GM10248 (cell line): ENCODE results near the gene EFNB2.

Experiments
- CTCF ChIA-PET: fragments of 300-600 bp; sonication (Branson Sonifier 250); formaldehyde crosslinking; extraction: SDS; loops from one replicate; lab custom pipeline; 2021; ENCODE audit warnings: antibody characterized with exemption; lab: Yijun Ruan, JAX
- POLR2A ChIA-PET: fragments of 350-650 bp; sonication (Branson Sonifier 250); formaldehyde crosslinking; extraction: SDS; loops from one replicate; lab custom pipeline; 2020; ENCODE audit warnings: antibody characterized with exemption; lab: Yijun Ruan, JAX
- DNase-seq: peaks from one replicate; pipeline ENCODE4 v3.0.0; 2012; ENCODE audit errors: extremely low spot score
- CTCF ChIP-seq: IDR thresholded peaks from 2 replicates; pipeline ENCODE4 v1.5.1; 2012; ENCODE audit warnings: mild to moderate bottlenecking, low read depth; ENCODE audit errors: extremely low read depth, missing control alignments, control extremely low read depth

EFNB2 gene

GRCh38 chr13:106526738-106527444 lies 8.6 kb downstream of the EFNB2 start:
- POLR2A ChIA-PET = no interaction called here
- CTCF ChIA-PET = interaction anchor here (1.5 kb wide), 1 partner anchor 9 kb away, joined by 6 read pairs; no protein-coding TSS in a partner anchor
- no peak for DNase-seq
- no peak for TF ChIP-seq CTCF

- POLR2A ChIA-PET = no interaction called here
Observed at GRCh38 chr13:106525865-106526264, 9.6 kb downstream of the EFNB2 start.

GRCh38 chr13:106524108-106524507 lies 11.4 kb downstream of the EFNB2 start:
- POLR2A ChIA-PET = no interaction called here
- CTCF ChIA-PET = no interaction called here

More at GRCh38 chr13:106525865-106526264, 9.6 kb downstream of the EFNB2 start:
- no peak for TF ChIP-seq CTCF
- CTCF ChIA-PET = interaction anchor here (1.3 kb wide), 1 partner anchor 10 kb away, joined by 9 read pairs; the partner anchor contains the start of gene EFNB2
- no peak for DNase-seq

GRCh38 chr13:106523576-106523975 lies 11.9 kb downstream of the EFNB2 start:
- TF ChIP-seq CTCF = no peak
- DNase-seq = no peak
- CTCF ChIA-PET = no interaction called here
- POLR2A ChIA-PET = no interaction called here

More at GRCh38 chr13:106524108-106524507, 11.4 kb downstream of the EFNB2 start:
- TF ChIP-seq CTCF = no peak
- DNase-seq = no peak

- POLR2A ChIA-PET = no interaction called here
- DNase-seq = no peak
- CTCF ChIA-PET = no interaction called here
- no peak for TF ChIP-seq CTCF
Observed at GRCh38 chr13:106522898-106523525, 12.4 kb downstream of the EFNB2 start.

GRCh38 chr13:106522112-106522705 lies 13.3 kb downstream of the EFNB2 start:
- TF ChIP-seq CTCF = no peak
- ChIA-PET CTCF (interaction anchor here (1.0 kb wide), 1 partner anchor 8 kb away, joined by 4 read pairs; no protein-coding TSS in a partner anchor), POLR2A (no interaction called here)
- DNase-seq = no peak
